ENCODE results near the gene ATAD2B.
A peak's percentile ranks its signal among the peaks of the same experiment; 100 is the strongest.

The ATAD2B gene

DNA sequence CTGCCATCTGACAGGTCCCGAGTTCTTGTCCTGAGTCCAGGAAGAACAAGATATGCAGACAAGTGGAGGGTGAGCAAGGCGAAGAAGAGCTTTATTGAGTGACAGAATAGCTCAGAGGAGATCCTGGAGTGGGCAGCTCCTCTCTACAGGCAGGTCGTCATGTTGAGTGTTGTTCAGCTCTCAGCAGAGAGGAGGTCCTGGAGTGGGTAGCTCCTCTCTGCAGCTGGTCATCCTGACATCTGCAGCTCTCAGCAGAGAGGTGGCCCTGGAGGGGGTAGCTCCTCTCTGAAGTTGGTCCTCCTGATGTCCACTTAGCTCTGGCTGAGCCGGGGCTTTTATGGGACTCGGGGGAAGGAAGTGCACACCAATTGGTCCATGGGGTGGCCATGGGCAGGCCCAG lies 90.4 kb downstream of the ATAD2B start:
- no peak for DNase-seq

DNA sequence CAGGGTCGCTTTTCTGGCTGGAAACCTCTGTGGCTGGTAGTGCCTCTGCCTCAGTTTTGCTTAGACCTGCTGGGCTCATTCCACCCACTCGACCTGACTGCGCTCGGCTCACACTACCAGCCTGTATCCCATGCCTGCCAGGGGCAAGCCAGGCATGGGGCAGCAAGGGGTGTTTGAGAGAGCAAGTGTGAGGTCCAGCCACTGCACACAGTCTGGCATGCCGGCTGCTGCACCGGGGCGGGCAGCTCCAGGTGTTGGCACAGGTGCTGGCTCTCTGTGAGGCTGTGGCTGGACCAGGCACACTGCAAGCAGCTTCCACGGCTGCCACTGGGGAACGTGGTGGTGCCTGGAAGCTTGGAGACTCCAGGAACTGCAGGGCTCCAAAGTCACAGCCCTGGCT lies 90.9 kb downstream of the ATAD2B start:
- no peak for DNase-seq

GRCh38 chr2:23835423-23835822 lies 91.5 kb downstream of the ATAD2B start:
- no peak for DNase-seq

- DNase-seq = no peak
Observed at GRCh38 chr2:23828986-23829385, 97.9 kb downstream of the ATAD2B start.

- DNase-seq = no peak
Observed at GRCh38 chr2:23828256-23828980, 98.5 kb downstream of the ATAD2B start.

DNA sequence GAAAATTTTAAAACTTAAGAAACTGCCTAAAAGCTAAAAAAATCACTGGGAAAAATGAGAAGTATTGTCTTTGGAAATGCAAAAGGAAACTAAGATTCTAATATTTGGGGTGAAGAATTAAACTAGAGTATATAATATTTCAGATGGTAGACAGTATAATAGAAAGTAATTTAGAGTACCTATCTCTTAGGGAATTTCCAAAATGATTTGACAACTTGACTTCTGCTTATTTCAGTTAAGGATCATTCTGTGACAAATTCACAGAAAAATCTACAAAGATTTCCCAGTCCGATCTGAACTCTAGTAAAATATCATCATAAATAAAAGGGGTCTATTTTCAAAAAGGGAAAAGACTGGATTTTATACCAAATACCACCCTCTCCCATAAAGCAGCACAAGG lies 99.6 kb downstream of the ATAD2B start:
- no peak for DNase-seq

DNA sequence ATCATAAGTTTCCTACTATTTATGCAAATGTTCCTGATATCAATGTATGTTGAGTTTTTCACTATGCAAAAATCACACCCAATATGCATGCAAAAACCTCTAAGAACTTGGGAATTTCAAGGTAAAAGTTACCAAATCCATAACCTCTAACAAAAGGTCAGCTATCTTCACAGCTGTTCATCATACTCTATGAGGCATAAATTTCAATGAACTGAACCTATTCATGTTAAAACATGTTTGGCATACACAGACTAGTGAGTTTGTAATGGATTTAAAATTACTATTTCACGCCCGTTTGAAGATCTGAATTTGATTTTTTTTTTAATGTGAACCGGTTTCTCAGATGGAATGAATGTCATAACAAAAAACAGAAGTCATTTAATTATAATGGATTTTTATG lies 100.2 kb downstream of the ATAD2B start:
- no peak for DNase-seq

- DNase-seq = no peak
Observed at GRCh38 chr2:23826040-23826439, 100.9 kb downstream of the ATAD2B start.

DNA sequence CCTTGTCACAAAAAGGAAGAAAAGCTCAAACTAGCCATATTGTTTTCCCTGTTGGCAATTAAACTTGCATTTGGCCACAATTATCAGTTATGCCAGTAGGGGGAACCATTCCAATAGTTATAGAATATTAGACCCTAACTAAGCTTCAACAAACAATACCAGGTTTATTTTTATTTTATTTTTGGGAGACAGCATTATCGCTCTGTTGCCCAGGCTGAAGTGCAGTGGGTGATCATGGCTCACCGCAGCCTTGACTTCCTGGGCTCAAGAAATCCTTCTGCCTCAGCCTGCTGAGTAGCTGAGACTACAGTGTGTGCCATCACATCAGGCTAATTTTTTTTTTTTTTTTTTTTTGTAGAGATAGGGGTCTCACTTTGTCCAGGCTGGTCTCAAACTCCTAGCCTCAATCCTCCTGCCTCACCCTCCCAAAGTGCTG lies 102.1 kb downstream of the ATAD2B start:
- DNase-seq = peak; percentile 28 to 30

- DNase-seq = no peak
Observed at GRCh38 chr2:23823863-23824262, 103.1 kb downstream of the ATAD2B start.

- DNase-seq = no peak
Observed at GRCh38 chr2:23814963-23815362, 112.0 kb downstream of the ATAD2B start.

DNA sequence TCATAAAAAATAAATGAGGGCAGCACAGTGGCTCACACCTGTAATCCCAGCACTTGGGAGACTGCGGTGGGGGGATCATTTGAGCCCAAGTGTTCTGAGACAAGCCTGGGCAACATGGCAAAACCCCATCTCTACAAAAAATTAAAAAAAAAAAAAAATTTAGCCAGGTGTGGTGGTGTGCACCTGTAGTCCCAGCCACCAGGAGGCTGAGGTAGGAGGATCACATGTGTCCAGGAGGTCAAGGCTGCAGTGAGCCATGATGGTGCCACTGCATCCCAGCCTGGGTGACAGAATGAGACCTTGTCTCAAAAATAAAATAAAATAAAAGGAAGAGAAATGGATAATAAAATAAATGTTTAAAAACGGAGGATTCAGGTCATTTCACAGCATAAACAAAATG lies 113.5 kb downstream of the ATAD2B start:
- no peak for DNase-seq

- DNase-seq = no peak
Observed at GRCh38 chr2:23809150-23809549, 117.8 kb downstream of the ATAD2B start.

DNA sequence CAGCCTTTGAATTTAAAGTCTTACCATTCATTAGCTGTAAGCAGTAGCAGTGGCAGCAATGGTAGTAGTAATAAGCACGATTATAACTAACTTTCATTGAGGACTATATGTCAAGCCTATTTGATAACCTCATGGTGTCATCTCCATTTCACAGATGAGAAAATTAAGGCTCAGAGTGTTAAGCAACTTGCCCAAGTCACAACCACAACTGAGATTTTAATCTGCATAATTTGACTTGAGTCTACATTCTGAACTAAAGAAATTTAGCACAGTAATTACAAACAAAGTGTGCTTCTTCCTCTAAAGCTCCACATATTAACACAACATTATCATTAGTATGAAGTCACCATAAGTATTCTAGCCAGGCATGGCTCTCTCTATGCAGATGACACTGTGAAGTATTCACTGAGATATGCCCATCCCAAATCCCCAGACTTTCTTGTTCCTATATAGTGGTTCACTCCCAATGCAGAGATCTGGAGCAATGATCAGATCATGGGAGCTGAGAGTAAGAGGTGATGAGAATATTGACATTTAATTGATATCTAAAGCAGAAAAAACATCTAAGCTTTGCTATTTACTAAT lies 120.2 kb downstream of the ATAD2B start:
- DNase-seq = no peak

- DNase-seq = no peak
Observed at GRCh38 chr2:23806201-23806600, 120.7 kb downstream of the ATAD2B start.

- DNase-seq = no peak
Observed at GRCh38 chr2:23803965-23804542, 122.9 kb downstream of the ATAD2B start.

- no peak for DNase-seq
Observed at GRCh38 chr2:23803264-23803964, 123.5 kb downstream of the ATAD2B start.

DNA sequence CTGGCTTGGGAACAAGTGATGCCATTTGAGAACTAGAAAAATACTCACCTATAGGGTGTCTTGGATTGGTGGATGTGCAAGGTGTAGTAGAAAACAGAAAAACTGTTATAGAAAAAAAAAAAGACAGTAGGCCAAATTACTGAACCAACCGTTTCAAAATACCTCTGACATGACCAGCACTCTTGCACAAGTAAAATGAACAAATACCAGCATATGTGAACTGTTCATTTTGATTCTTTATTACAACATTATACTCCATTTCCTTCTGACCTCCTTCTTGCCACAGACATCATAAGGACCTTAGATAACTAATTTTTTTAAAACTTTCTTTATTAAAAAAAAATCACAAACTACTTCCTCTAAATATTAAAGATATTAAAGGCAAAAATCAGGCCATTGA lies 125.5 kb downstream of the ATAD2B start:
- DNase-seq = no peak

GRCh38 chr2:23794234-23794633 lies 132.7 kb downstream of the ATAD2B start:
- DNase-seq = no peak

DNA sequence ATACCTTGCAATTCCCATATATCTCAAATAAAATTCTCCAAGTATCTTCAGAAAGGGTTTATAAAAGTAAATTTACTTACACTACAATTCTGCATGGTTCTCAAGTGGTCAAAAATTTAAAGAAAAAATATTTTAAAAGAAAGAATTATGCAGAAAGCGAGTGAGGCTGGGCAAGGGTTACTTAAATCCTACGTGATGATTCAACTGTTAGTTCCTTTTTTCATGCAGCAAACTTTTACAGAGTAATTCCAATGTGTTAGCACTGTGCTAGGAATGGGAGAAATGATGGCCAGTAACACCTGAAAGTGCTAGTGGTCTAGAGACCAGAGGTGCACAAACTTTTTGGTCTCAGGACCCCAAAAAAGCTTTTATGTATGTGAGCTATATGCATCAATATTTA lies 133.4 kb downstream of the ATAD2B start:
- DNase-seq = no peak

DNA sequence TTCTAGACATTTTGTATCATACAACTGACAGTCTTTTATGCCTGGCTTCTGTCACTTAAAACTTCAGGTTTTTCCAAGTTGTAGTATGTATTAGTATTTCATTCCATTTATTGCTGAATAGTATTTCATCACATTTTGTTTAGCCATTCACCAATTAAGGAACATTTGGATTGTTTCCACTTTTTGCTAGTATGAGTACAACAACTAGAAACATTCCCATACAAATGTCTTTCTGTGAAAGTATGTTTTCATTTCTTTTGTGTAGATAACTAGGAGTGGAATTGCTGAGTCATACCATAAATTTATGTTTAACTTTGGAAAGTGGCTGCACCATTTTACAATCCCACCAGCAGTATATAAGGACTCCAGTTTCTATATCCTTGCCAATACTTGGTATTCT lies 135.9 kb downstream of the ATAD2B start:
- DNase-seq = no peak

GRCh38 chr2:23789012-23789411 lies 137.9 kb downstream of the ATAD2B start:
- DNase-seq = no peak

- no peak for DNase-seq
Observed at GRCh38 chr2:23788100-23788499, 138.8 kb downstream of the ATAD2B start.

- DNase-seq = no peak
Observed at GRCh38 chr2:23784971-23785370, 142.0 kb downstream of the ATAD2B start.

Measured in activated T-cell treated with anti-CD3 and anti-CD28 coated beads, Interleukin-2, amount 50 U/mL, for 48 hours (primary cell).